Esophagus squamous epithelium (tissue), 5 donors: ENCODE measurements around the gene LRP2. TPM values are rescaled to one million over a fixed set of nuclear protein-coding genes. Genes with fewer than 3 reads are reported as not detected.

Source experiments
- DNase-seq: peaks from one replicate; lab custom pipeline; 2025; lab: John Stamatoyannopoulos, UW
- H3K27ac ChIP-seq, 4 donors: fragments of 200-600 bp; sonication (generic); one replicate each; pipeline ENCODE4 v1.5.1; 2016 to 2019; ENCODE audit warnings: mild to moderate bottlenecking in 1 of 4
- H3K27me3 ChIP-seq, 4 donors: fragments of 200-600 bp; sonication (generic); 1 replicate in 3 of 4; 2 replicates in 1 of 4; pipeline versions ENCODE4 v1.5.1 to v1.6.0; 2017 to 2021; ENCODE audit warnings: antibody characterized with exemption in 1 of 4
- H3K36me3 ChIP-seq, 3 donors: fragments of 200-600 bp; sonication (generic); one replicate each; pipeline ENCODE4 v1.5.1; 2016 to 2019
- H3K4me1 ChIP-seq, 3 donors: fragments of 200-600 bp; sonication (generic); one replicate each; pipeline ENCODE4 v1.5.1; 2017 to 2019
- H3K4me3 ChIP-seq, 4 donors: fragments of 200-600 bp; sonication (generic); 1 replicate in 3 of 4; 2 replicates in 1 of 4; pipeline ENCODE4 v1.5.1; 2016 to 2019; ENCODE audit warnings: mild to moderate bottlenecking in 2 of 4, moderate library complexity in 1 of 4
- H3K9me3 ChIP-seq, 3 donors: fragments of 200-600 bp; sonication (generic); one replicate each; pipeline ENCODE4 v1.5.1; 2016 to 2019
- POLR2A ChIP-seq, 4 donors: fragments of 450-650 bp; IDR thresholded peaks; one replicate each; pipeline ENCODE4 v1.6.1; 2017; ENCODE audit warnings: antibody characterized with exemption in 4 of 4, mild to moderate bottlenecking in 4 of 4, moderate library complexity in 3 of 4
- WGBS, 2 donors: methylation state at CpG; one replicate each; pipeline ENCODE4 v1.1.5; 2018; 5-methylcytosine and 5-hydroxymethylcytosine counted together
- intact Hi-C: fragments of 100-400 bp; cut with DNase I; formaldehyde crosslinking; loops from one replicate; pipeline ENCODE4 v1.15.0; 2022
- total RNA-seq, 4 donors: library from RNA; depleted of rRNA; stranded (reverse); fragments of >200 nt; gene quantifications; one replicate each; pipeline ENCODE4 v1.1.0, GENCODE V29; 2016
- TF ChIP-seq, protein P1 (sequence below), 6 experiments: fragments of 450-650 bp in 4 of 6; fragments of 200-600 bp in 2 of 6; sonication (generic) in 2 of 6; IDR thresholded peaks; one replicate each; pipeline ENCODE4 v1.5.1; 2016 to 2019; ENCODE audit warnings: antibody characterized with exemption in 6 of 6, mild to moderate bottlenecking in 4 of 6, moderate library complexity in 4 of 6
- donor health status: DM: yes; HTN: yes; CAD: no.

LRP2 gene
- total RNA-seq, 4 donors from 2014 or later: under 0.01 to 0.04 TPM; not detected in 2

- Histone ChIP-seq H3K36me3 (no peaks in the 10 kb centered on the region), H3K27ac (no peak overlapping the region), H3K4me1 (no peaks in the 10 kb centered on the region), H3K9me3 (no peaks in the 10 kb centered on the region), H3K4me3 (no peak overlapping the region), H3K27me3 (peaks cover 0 to 28% (median 0%) of the 10 kb centered on the region in 4 donors)
- intact Hi-C loops: no loop called here
- WGBS, 2 donors: 68 to 80% methylated on average over 4 of the region's 4 CpGs
- no peak for TF ChIP-seq POLR2A (IDR thresholded peaks at IDR 0.05)
- TF ChIP-seq, protein P1, sequence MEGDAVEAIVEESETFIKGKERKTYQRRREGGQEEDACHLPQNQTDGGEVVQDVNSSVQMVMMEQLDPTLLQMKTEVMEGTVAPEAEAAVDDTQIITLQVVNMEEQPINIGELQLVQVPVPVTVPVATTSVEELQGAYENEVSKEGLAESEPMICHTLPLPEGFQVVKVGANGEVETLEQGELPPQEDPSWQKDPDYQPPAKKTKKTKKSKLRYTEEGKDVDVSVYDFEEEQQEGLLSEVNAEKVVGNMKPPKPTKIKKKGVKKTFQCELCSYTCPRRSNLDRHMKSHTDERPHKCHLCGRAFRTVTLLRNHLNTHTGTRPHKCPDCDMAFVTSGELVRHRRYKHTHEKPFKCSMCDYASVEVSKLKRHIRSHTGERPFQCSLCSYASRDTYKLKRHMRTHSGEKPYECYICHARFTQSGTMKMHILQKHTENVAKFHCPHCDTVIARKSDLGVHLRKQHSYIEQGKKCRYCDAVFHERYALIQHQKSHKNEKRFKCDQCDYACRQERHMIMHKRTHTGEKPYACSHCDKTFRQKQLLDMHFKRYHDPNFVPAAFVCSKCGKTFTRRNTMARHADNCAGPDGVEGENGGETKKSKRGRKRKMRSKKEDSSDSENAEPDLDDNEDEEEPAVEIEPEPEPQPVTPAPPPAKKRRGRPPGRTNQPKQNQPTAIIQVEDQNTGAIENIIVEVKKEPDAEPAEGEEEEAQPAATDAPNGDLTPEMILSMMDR (IDR thresholded peaks at IDR 0.05): no peak
- DNase-seq: no peak
Observed at GRCh38 chr2:169372561-169372960, 10.2 kb upstream of the LRP2 start.

DNA sequence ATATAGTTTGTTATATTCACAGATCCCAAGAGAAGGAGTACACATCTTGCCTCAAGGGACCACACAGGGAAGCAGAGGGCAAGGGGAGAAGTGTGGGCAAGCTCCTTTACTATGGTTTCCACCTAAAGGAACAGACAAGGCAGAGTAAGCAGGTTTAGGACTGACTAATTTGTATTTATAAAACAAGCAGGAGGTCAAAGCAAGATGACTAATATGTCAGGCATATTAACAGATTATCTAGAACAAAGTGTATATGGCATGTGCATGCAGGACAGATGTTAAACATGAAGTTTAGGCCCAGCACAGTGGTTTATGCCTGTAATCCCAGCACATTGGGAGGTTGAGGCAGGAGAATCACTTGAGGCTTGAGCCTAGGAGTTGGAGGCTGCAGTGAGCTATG is 3.7 kb upstream of the LRP2 start:
- Histone ChIP-seq H3K27ac (no peak overlapping the region), H3K4me3 (no peak overlapping the region), H3K36me3 (no peaks in the 10 kb centered on the region), H3K9me3 (no peaks in the 10 kb centered on the region), H3K4me1 (peaks cover 22 to 42% (median 26%) of the 10 kb centered on the region in 3 donors), H3K27me3 (peaks cover 12 to 42% (median 16%) of the 10 kb centered on the region in 4 donors)
- no peak for DNase-seq
- intact Hi-C loops: no loop called here
- TF ChIP-seq, protein P1 (IDR thresholded peaks at IDR 0.05): no peak
- no peak for TF ChIP-seq POLR2A (IDR thresholded peaks at IDR 0.05)

DNA sequence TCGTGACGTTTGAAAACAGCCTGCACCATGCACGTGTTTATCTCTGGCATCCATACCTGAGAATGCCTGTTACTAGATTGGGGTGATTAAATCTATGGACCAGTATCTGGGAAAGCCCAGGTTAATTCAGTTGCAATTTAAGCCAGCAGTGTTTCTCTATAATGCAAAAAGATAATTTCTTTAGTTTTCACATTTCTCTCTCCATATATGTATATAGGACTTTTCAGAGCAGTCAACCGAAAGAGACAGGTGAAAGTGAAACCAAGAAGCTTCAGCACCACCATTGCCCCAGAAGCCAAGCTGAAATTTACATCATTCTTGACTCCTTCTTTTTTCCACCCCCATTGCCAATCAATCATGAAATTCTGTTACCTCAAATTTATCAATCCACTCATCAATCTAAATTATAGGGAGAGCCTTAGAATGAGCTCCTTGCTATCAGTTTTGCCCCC is 2.7 kb upstream of the LRP2 start:
- 8 to 11% methylated on average over 4 of the region's 4 CpGs for WGBS, 2 donors
- TF ChIP-seq, protein P1 (IDR thresholded peaks at IDR 0.05): no peak
- no peak for TF ChIP-seq POLR2A (IDR thresholded peaks at IDR 0.05)
- H3K4me3 ChIP-seq: peak overlapping the region; percentile 29 to 68 (median 49)
- H3K27ac ChIP-seq: no peak overlapping the region
- no peaks in the 10 kb centered on the region for H3K36me3 ChIP-seq
- peaks cover 22 to 46% (median 29%) of the 10 kb centered on the region in 3 donors for H3K4me1 ChIP-seq
- no peak for DNase-seq
- peaks cover 12 to 48% (median 16%) of the 10 kb centered on the region in 4 donors for H3K27me3 ChIP-seq
- no peaks in the 10 kb centered on the region for H3K9me3 ChIP-seq
- intact Hi-C loops: no loop called here

- H3K27me3 ChIP-seq: peaks cover 12 to 61% (median 16%) of the 10 kb centered on the region in 4 donors
- intact Hi-C loops: no loop called here
- H3K27ac ChIP-seq: no peak overlapping the region
- DNase-seq: no peak
- H3K9me3 ChIP-seq: no peaks in the 10 kb centered on the region
- H3K4me3 ChIP-seq: peak overlapping the region; percentile 29 to 68 (median 49)
- peaks cover 22 to 46% (median 29%) of the 10 kb centered on the region in 3 donors for H3K4me1 ChIP-seq
- WGBS, 2 donors: 0 to 4% methylated on average over 5 to 15 of the region's 26 CpGs
- TF ChIP-seq, protein P1 (IDR thresholded peaks at IDR 0.05): no peak
- no peak for TF ChIP-seq POLR2A (IDR thresholded peaks at IDR 0.05)
- H3K36me3 ChIP-seq: no peaks in the 10 kb centered on the region
Observed at GRCh38 chr2:169363560-169364150, 1.3 kb upstream of the LRP2 start.

DNA sequence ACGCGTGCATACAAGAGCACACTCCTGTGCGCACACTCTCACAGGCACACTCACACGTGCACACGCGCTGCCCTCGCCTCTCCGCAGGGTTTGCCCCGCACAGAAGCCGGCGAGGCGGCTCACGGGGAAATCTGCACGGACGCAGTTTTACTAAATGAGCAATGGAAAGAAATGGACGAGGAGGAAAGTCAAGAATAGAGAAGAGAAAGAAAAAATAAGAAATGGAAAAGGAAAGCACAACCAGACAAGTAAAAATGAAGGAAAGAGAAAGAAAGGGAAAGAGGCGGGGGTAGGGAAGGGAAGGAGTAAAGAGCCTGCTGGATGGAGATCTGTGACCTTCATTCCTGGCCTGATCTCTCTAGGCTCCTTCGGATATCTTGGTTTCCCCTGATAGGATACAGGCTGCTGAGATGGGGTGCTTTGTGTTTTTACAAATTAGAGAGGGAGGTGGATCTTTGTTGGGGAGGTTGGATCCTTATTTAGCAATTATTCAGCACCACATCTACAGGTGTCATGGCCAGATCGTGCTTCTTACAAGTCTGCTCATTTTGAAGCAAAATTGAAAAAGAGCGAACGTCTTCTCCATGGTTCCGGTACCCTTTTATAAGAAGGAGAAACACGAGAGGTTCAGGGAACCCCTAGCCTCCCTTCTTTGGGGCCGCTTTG is 693 bp upstream of the LRP2 start:
- WGBS, 2 donors: 1% methylated on average over 16 to 22 of the region's 24 CpGs
- no peak for TF ChIP-seq POLR2A (IDR thresholded peaks at IDR 0.05)
- Histone ChIP-seq H3K4me1 (peaks cover 22 to 46% (median 29%) of the 10 kb centered on the region in 3 donors), H3K27me3 (peaks cover 12 to 66% (median 16%) of the 10 kb centered on the region in 4 donors), H3K4me3 (peak overlapping the region; percentile 29 to 68 (median 49)), H3K36me3 (no peaks in the 10 kb centered on the region), H3K9me3 (no peaks in the 10 kb centered on the region), H3K27ac (no peak overlapping the region)
- intact Hi-C loops: no loop called here
- DNase-seq: no peak
